Trophoblast cell (in vitro differentiated cells and primary cell): ENCODE data around the gene GAGE12F.
"Not testable (repeated sequence)": the region's sequence is repeated elsewhere in the genome, so short reads cannot be mapped to it uniquely, and the experiment has no call there.

Experiments used
- DNase-seq, 2 donors: peaks; one replicate each; pipeline ENCODE4 v3.0.0-alpha.2; 2016
- H2AFZ ChIP-seq: 2 replicates; pipeline ENCODE4 v1.6.1; 2013; ENCODE audit warnings: low read length, moderate library complexity, mild to moderate bottlenecking; ENCODE audit not compliant: insufficient read depth, poor library complexity
- H2AK5ac ChIP-seq: 2 replicates; pipeline ENCODE4 v1.6.1; 2013; ENCODE audit warnings: mild to moderate bottlenecking, low read length
- H2BK120ac ChIP-seq: 2 replicates; pipeline ENCODE4 v1.6.1; 2013; ENCODE audit warnings: low read length, mild to moderate bottlenecking, moderate library complexity; ENCODE audit not compliant: insufficient read depth, poor library complexity
- H2BK12ac ChIP-seq: 2 replicates; pipeline ENCODE4 v1.6.1; 2013; ENCODE audit warnings: mild to moderate bottlenecking, low read length, moderate library complexity
- H2BK5ac ChIP-seq: 2 replicates; pipeline ENCODE4 v1.6.1; 2013; ENCODE audit warnings: low read length, low read depth, moderate library complexity, mild to moderate bottlenecking; ENCODE audit not compliant: poor library complexity
- H3K14ac ChIP-seq: 2 replicates; pipeline ENCODE4 v1.6.1; 2013; ENCODE audit warnings: mild to moderate bottlenecking, low read length
- H3K18ac ChIP-seq: 2 replicates; pipeline ENCODE4 v1.6.1; 2013; ENCODE audit warnings: mild to moderate bottlenecking, low read length
- H3K23ac ChIP-seq: 2 replicates; pipeline ENCODE4 v1.6.1; 2013; ENCODE audit warnings: low read length
- H3K27ac ChIP-seq: 2 replicates; pipeline ENCODE4 v1.5.1; 2013; ENCODE audit warnings: low read depth, mild to moderate bottlenecking, inconsistent platforms, low read length, moderate library complexity
- H3K27me3 ChIP-seq: 2 replicates; pipeline ENCODE4 v1.6.1; 2013; ENCODE audit warnings: inconsistent platforms, mild to moderate bottlenecking, low read length, moderate library complexity; ENCODE audit not compliant: insufficient read depth
- H3K36me3 ChIP-seq, 2 experiments: 1 replicate in 1 of 2; 2 replicates in 1 of 2; pipeline ENCODE4 v1.6.1; 2013; ENCODE audit warnings: low read length in 2 of 2, mild to moderate bottlenecking in 2 of 2, moderate library complexity in 1 of 2; ENCODE audit not compliant: insufficient read depth in 2 of 2, control insufficient read depth in 1 of 2
- H3K4ac ChIP-seq: 2 replicates; pipeline ENCODE4 v1.6.1; 2013; ENCODE audit warnings: low read depth, mild to moderate bottlenecking, low read length, moderate library complexity
- H3K4me1 ChIP-seq, 2 experiments: 1 replicate in 1 of 2; 2 replicates in 1 of 2; pipeline ENCODE4 v1.6.1; 2013; ENCODE audit warnings: low read length in 2 of 2, mild to moderate bottlenecking in 2 of 2, moderate library complexity in 1 of 2; ENCODE audit not compliant: insufficient read depth in 2 of 2, control insufficient read depth in 1 of 2
- H3K4me2 ChIP-seq: 2 replicates; pipeline ENCODE4 v1.6.1; 2013; ENCODE audit warnings: inconsistent platforms, mild to moderate bottlenecking, low read length, moderate library complexity
- H3K4me3 ChIP-seq: 2 replicates; pipeline ENCODE4 v1.5.1; 2013; ENCODE audit warnings: mild to moderate bottlenecking, low read depth, low read length, inconsistent platforms
- H3K79me1 ChIP-seq: one replicate; pipeline ENCODE4 v1.6.1; 2013; ENCODE audit warnings: low read length
- H3K79me2 ChIP-seq: 2 replicates; pipeline ENCODE4 v1.6.1; 2013; ENCODE audit warnings: low read length, mild to moderate bottlenecking; ENCODE audit not compliant: control insufficient read depth, insufficient read depth, poor library complexity
- H3K9ac ChIP-seq: 2 replicates; pipeline ENCODE4 v1.6.1; 2013; ENCODE audit warnings: mild to moderate bottlenecking, low read length
- H3K9me3 ChIP-seq: 2 replicates; pipeline ENCODE4 v1.6.1; 2013; ENCODE audit warnings: low read depth, mild to moderate bottlenecking, control low read depth, inconsistent platforms, low read length; ENCODE audit not compliant: insufficient read depth
- H4K12ac ChIP-seq: 2 replicates; pipeline ENCODE4 v1.6.1; 2013; ENCODE audit warnings: low read depth, mild to moderate bottlenecking, low read length, moderate library complexity
- H4K8ac ChIP-seq: 2 replicates; pipeline ENCODE4 v1.6.1; 2013; ENCODE audit warnings: low read depth, mild to moderate bottlenecking, low read length, moderate library complexity
- H4K91ac ChIP-seq: one replicate; pipeline ENCODE4 v1.6.1; 2013; ENCODE audit warnings: low read depth, mild to moderate bottlenecking, low read length, moderate library complexity
- WGBS: extraction: QIAGEN DNeasy Blood & Tissue Kit; methylation state at CpG from one replicate; pipeline ENCODE4 v1.1.7; 2013; ENCODE audit warnings: missing lambda C conversion rate; ENCODE audit not compliant: insufficient read length, insufficient coverage; ENCODE audit errors: extremely low coverage; 5-methylcytosine and 5-hydroxymethylcytosine counted together

The GAGE12F gene

GRCh38 chrX:49589196-49589595 lies 28.6 kb downstream of the GAGE12F start, which contains the start of gene GAGE2A:
TSS of gene GAGE2A (plus strand) at chrX:49589496. CDS start at chrX:49590651, 1,155 bp downstream.
- not testable (repeated sequence) for H3K4ac ChIP-seq, H3K36me3 ChIP-seq, H2AK5ac ChIP-seq, H3K27ac ChIP-seq, H3K9ac ChIP-seq, H2BK120ac ChIP-seq, H3K79me2 ChIP-seq, H3K18ac ChIP-seq, H2BK12ac ChIP-seq, H3K9me3 ChIP-seq, H3K27me3 ChIP-seq, H2AFZ ChIP-seq, H3K4me2 ChIP-seq, H4K8ac ChIP-seq, DNase-seq, H3K14ac ChIP-seq, H3K4me3 ChIP-seq, H2BK5ac ChIP-seq, H3K4me1 ChIP-seq, H3K79me1 ChIP-seq, H4K12ac ChIP-seq, H3K23ac ChIP-seq, H4K91ac ChIP-seq
- no CpG with 5 or more reads among the region's 16 CpGs for WGBS

- H3K36me3 ChIP-seq, H3K4me2 ChIP-seq, H2BK12ac ChIP-seq, H2AFZ ChIP-seq, H3K79me1 ChIP-seq, H3K4me1 ChIP-seq, H2AK5ac ChIP-seq, H2BK120ac ChIP-seq, H4K8ac ChIP-seq, H3K4me3 ChIP-seq, H3K23ac ChIP-seq, H4K12ac ChIP-seq, H4K91ac ChIP-seq, H3K18ac ChIP-seq, H3K9ac ChIP-seq, H3K27me3 ChIP-seq, H3K27ac ChIP-seq, DNase-seq, H3K9me3 ChIP-seq, H3K79me2 ChIP-seq, H3K14ac ChIP-seq, H3K4ac ChIP-seq, H2BK5ac ChIP-seq: not testable (repeated sequence)
- WGBS: no CpG with 5 or more reads among the region's 37 CpGs
These were observed 29.3 kb downstream of the GAGE12F start for GRCh38 chrX:49589769-49590478.

- H2BK5ac ChIP-seq, H4K8ac ChIP-seq, H3K4me3 ChIP-seq, H2BK120ac ChIP-seq, H4K12ac ChIP-seq, H3K36me3 ChIP-seq, H3K79me1 ChIP-seq, H3K18ac ChIP-seq, H2AK5ac ChIP-seq, H3K4me2 ChIP-seq, H3K27ac ChIP-seq, H3K4me1 ChIP-seq, H3K4ac ChIP-seq, H3K79me2 ChIP-seq, H3K14ac ChIP-seq, H4K91ac ChIP-seq, H3K27me3 ChIP-seq, DNase-seq, H2BK12ac ChIP-seq, H3K9me3 ChIP-seq, H2AFZ ChIP-seq, H3K23ac ChIP-seq, H3K9ac ChIP-seq: not testable (repeated sequence)
- WGBS: no CpG with 5 or more reads among the region's 17 CpGs
These were observed 29.8 kb downstream of the GAGE12F start for GRCh38 chrX:49590488-49590887.

- H4K8ac ChIP-seq, H4K12ac ChIP-seq, H3K14ac ChIP-seq, H4K91ac ChIP-seq, H3K9ac ChIP-seq, H3K9me3 ChIP-seq, H3K27ac ChIP-seq, H3K36me3 ChIP-seq, H2AK5ac ChIP-seq, H2BK5ac ChIP-seq, H3K18ac ChIP-seq, H3K4ac ChIP-seq, H3K79me2 ChIP-seq, DNase-seq, H3K23ac ChIP-seq, H3K4me2 ChIP-seq, H3K4me1 ChIP-seq, H3K79me1 ChIP-seq, H2BK12ac ChIP-seq, H3K4me3 ChIP-seq, H3K27me3 ChIP-seq, H2AFZ ChIP-seq, H2BK120ac ChIP-seq: not testable (repeated sequence)
- WGBS: no CpG with 5 or more reads among the region's 16 CpGs
These were observed 38.1 kb downstream of the GAGE12F start, which contains the start of gene GAGE1 for GRCh38 chrX:49598720-49599119. TSS of gene GAGE1 (plus strand) at chrX:49599020. CDS start at chrX:49600175, 1,155 bp downstream.
